ENCODE measurements around the gene CACNG3.
"Not testable (repeated sequence)": the region's sequence is repeated elsewhere in the genome, so short reads cannot be mapped to it uniquely, and the experiment has no call there.

Gene CACNG3

DNA sequence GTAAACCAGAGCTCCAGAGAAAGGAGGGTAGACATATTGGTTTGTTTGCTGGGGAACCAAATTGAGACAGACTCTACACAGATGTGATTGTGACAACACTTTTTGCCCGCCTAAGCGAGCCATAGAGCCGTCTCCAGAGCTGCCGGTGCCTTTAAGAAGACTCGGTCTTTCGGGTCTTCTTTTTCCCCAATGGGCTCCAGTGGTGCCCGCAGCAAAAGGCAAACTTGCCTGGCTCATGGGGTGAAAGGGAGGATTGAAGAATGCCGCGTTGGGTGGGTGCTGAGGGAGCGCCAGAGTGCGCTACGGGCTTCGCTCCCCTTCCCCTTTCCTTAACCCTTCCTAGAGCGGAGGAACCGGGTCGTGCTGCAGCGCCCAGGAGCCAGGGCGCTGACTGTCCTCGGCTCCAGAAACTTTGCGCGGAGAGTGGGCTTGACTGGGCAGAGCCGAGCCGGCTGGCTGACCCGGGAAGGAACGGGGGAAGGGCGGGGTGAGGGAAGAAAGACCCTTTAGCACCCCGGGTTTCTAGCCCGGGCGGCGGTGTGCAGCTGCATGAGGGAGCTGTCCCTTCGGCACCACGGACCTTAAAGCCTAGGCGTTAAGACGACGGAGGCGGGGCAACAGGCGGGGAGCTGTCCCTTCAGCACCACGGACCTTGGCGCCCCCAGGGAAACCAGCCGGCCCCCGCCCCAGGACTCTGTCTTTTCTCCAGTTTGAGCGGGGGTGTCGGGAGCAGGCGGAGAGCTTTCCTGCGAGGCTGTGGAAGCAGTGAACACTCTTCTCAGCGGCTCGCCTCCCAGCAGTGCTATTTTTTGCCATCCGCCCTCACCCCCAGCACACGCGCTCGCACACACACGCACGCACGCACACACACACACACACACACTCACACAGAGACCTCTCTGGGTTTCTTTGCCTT, at the start of gene CACNG3:
TSS of gene CACNG3 (plus strand) at position 880 of the 916 bp plus-strand sequence. CDS start 420 bp downstream, outside the sequence.
- no peak for DNase-seq (ENCODE audit: low spot score)

DNA sequence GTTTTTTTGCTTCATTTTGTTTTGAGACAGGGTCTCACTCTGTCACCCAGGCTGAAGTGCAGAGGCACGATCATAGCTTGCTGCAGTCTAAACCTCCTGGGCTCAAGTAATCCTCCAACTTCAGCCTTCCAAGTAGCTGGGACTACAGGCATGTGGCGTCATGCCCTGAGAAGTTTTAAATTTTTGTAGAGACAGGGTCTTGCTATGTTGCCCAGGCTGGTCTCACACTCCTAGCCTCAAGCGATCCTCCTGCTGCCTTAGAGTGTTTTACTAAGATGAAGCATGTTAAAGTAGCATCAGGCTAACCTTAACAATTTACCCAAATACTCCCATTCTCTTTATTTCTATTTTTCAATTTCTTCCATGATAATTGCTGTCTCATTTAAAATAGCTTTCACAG, 49.2 kb upstream of the CACNG3 start:
- DNase-seq (ENCODE audit: low spot score): no peak

DNA sequence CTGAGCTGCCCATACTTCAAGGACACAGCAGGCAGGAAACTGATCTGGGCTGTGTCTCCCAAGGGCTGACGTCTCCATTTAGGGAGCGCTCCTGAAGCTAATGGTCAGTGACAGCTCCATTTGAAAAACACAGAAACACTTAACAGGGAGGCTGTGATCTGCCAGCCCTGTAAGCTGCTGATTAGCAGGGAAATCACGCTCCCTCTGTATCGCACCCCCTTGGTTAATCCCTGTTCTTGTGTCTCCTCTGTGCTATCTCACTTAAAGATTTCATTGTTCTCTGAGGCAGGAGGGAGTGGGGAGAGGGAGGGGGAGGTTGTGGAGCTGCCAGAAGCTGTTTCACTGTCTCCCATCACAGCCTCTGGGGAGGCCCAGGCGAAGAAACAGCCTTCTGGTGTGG, 47.4 kb upstream of the CACNG3 start:
- no peak for DNase-seq (ENCODE audit: low spot score)

DNA sequence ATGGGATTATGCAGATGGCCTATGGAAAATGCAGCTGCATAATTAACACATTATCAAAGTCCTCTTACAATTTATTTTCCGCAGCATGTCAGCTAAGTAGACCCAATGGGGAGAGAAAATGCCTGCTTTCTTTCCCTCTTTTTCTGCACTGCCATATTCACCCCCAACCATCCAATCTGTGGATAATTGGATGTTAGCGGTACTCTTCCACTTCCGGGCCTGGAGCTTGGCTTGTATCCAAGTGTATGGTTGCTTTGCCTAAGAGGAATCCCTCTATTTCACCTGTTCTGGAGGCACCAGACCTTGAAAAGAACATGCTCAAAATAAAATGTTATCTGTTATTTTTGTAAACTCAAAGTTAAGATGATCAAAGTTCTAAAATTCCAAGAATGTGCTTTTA, 41.1 kb upstream of the CACNG3 start:
- no peak for DNase-seq (ENCODE audit: low spot score)

- no peak for DNase-seq (ENCODE audit: low spot score)
Observed at GRCh38 chr16:24216961-24217360, 39.2 kb upstream of the CACNG3 start.

- DNase-seq (ENCODE audit: low spot score): no peak
Observed at GRCh38 chr16:24217461-24217860, 38.7 kb upstream of the CACNG3 start.

GRCh38 chr16:24218299-24218698, 37.8 kb upstream of the CACNG3 start:
- DNase-seq (ENCODE audit: low spot score): no peak

GRCh38 chr16:24221219-24221618, 34.9 kb upstream of the CACNG3 start:
- no peak for DNase-seq (ENCODE audit: low spot score)

GRCh38 chr16:24228514-24228913, 27.6 kb upstream of the CACNG3 start:
- no peak for DNase-seq (ENCODE audit: low spot score)

DNA sequence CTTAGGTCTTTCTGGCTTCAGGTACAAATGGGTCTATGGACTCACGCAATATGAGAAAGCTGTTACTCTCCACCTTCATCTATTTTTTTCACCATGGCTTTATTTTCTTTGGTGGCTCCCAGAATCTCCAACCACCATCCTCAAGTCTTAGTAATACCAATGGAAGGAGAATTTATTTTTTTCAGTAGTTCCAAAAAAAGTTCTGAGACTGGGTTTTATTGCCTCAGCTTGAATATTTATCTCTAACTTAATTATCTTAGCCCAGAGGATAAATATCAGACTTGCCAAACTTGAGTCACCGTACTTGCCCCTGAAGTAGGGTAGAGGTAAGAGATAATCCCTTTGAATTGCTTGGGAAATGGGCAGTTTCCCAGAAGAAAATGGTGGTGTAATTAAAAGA, 23.2 kb upstream of the CACNG3 start:
- DNase-seq (ENCODE audit: low spot score): no peak

GRCh38 chr16:24234737-24235136, 21.4 kb upstream of the CACNG3 start:
- DNase-seq (ENCODE audit: low spot score): no peak

DNA sequence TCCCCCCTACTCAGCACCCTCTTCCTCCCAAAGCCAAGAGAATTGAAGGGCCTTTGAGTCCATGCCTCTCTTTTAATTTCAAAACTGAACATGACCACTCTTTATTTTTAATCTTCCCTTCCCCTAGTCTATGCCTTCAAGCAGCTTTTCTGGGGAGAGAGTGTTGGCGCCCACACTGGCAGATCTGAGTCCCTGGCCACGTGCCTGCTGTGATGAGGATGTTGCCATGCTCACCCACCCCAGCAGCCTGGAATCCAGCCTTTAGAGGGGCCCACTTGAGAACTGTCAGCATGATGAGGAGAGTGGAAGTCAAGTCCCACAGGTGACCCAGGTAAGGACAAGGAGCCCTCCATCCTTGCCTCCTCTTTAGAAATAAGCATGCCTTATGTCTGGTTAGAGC, 20.3 kb upstream of the CACNG3 start:
- DNase-seq (ENCODE audit: low spot score): no peak

- DNase-seq (ENCODE audit: low spot score): not testable (repeated sequence)
Observed at GRCh38 chr16:24238846-24239245, 17.3 kb upstream of the CACNG3 start.

- no peak for DNase-seq (ENCODE audit: low spot score)
Observed at GRCh38 chr16:24246911-24247607, 9.1 kb upstream of the CACNG3 start.

DNA sequence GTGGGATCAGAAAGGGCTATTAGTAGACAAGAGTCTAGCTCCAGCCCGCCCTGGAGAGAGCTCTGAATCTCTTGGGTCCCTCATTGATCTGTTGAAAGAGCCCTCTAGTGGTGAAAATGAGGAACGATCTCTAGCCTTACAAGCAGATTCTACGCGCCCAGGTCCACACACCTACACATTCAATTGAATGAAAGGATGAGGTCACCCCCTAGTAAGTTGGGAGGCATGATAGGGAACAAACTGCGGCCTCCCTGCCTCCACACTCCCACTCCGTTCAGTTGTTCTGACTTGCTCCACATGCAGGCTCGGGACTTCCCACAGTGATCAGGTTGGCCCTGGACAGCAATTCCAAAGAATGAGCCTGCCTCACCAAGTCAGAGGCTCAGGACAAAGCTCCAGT, 2.9 kb upstream of the CACNG3 start:
- DNase-seq (ENCODE audit: low spot score): peak; percentile 30

- no peak for DNase-seq (ENCODE audit: low spot score)
Observed at GRCh38 chr16:24257958-24258357, 1.8 kb downstream of the CACNG3 start.

DNA sequence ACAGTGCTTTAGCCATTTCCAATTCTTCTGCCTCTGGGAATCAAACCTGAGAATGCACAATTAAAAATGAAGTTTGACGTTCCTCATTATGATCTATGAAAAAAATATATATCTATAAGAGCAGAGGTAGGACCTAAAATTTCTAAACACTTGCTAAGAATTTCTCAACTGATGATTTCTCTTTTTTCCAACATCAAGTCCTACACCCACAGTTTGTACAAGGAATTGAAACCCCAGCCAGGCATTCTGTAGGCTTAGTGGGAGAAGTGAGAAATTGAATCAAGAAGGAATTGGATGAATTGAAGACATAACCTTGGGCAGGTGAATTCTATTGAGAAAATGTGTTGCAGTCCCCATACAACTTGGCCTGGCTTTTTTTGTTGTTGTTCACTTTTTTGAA, 2.7 kb downstream of the CACNG3 start:
- DNase-seq (ENCODE audit: low spot score): no peak

- no peak for DNase-seq (ENCODE audit: low spot score)
Observed at GRCh38 chr16:24262816-24263215, 6.7 kb downstream of the CACNG3 start.

- DNase-seq (ENCODE audit: low spot score): no peak
Observed at GRCh38 chr16:24270721-24271442, 14.7 kb downstream of the CACNG3 start.

DNA sequence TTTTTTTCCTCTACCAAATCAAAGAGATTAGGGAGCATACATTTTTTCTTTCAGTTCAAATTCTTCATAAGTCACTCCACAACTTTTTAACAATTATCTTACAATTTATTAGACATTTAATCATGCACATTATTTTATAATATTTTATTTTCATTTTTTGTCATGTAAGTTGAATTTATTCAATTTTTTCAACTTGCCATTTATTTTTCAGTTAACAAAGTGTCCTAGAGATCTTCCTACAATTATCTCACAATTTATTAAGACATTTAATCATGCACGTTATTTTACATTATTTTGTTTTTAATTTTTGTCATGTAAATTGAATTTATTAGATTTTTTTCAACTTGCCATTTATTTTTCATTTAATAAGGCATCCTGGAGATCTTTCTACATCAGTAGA, 16.2 kb downstream of the CACNG3 start:
- no peak for DNase-seq (ENCODE audit: low spot score)

GRCh38 chr16:24273508-24274182, 17.5 kb downstream of the CACNG3 start:
- no peak for DNase-seq (ENCODE audit: low spot score)

DNA sequence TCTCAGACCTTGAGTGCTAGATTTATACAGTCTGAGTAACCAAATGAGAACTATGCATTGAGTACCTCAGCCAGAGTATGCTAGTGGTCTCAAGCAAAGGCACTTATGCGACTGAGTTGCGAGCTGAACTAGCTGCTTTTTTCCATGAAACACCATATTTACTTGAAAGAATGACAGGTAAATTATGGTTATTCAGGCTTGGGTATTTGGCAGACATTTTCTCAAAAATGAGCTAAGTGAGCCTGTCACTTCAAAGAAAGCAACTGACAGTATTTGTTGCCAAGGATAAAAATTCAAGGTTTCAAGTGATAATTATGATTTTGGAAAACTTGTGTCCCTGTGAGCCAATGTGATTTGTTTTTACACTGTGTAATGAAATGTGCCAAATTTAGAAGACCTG, 19.3 kb downstream of the CACNG3 start:
- DNase-seq (ENCODE audit: low spot score): no peak
